Muscle of leg (tissue), 11 donors: ENCODE data around the gene ADPRM. TPM values are rescaled to one million over a fixed set of nuclear protein-coding genes. Genes with fewer than 3 reads are reported as not detected.
A peak's percentile ranks its signal among the peaks of the same experiment; 100 is the strongest.

Source experiments
- DNase-seq: peaks from one replicate; pipeline ENCODE4 v3.0.0; 2013
- H3K27ac ChIP-seq: one replicate; pipeline ENCODE4 v1.5.1; 2013; ENCODE audit warnings: mild to moderate bottlenecking, low read length, control low read depth
- H3K27me3 ChIP-seq: one replicate; pipeline ENCODE4 v1.6.1; 2013; ENCODE audit warnings: low read length; ENCODE audit not compliant: control insufficient read depth, insufficient read depth
- H3K36me3 ChIP-seq: one replicate; pipeline ENCODE4 v1.6.1; 2013; ENCODE audit warnings: low read length; ENCODE audit not compliant: control insufficient read depth, insufficient read depth
- H3K4me1 ChIP-seq: one replicate; pipeline ENCODE4 v1.6.1; 2013; ENCODE audit warnings: low read length; ENCODE audit not compliant: control insufficient read depth, insufficient read depth
- H3K4me3 ChIP-seq: one replicate; pipeline ENCODE4 v1.5.1; 2013; ENCODE audit warnings: low read length, control low read depth
- H3K9me3 ChIP-seq: replicated peaks from 2 replicates; pipeline ENCODE4 v1.6.1; 2013; ENCODE audit warnings: low read depth, low read length; ENCODE audit not compliant: control insufficient read depth
- WGBS: methylation state at CpG from one replicate; pipeline ENCODE4 v1.1.5; 2013; ENCODE audit warnings: missing lambda C conversion rate; ENCODE audit not compliant: insufficient coverage; 5-methylcytosine and 5-hydroxymethylcytosine counted together
- polyA plus RNA-seq, 8 donors: library from polyadenylated mRNA; unstranded; fragments of 120-200 nt; gene quantifications; one replicate each; pipeline versions ENCODE4 v1.2.1 to v1.2.3, GENCODE V29; 2013; ENCODE audit warnings: inconsistent platforms in 1 of 8, low replicate concordance in 1 of 8; ENCODE audit not compliant: insufficient read length in 8 of 8, insufficient read depth in 1 of 8
- total RNA-seq: library from RNA; stranded (reverse); fragments of 120-200 nt; gene quantifications from one replicate; pipeline ENCODE4 v1.2.4, GENCODE V29; 2013

The ADPRM gene
- total and polyA plus RNA-seq, 9 donors: 14.7 to 18.4 (median 15.9) TPM

- DNase-seq: peak; percentile 80
- Histone ChIP-seq H3K36me3 (no peaks in the 10 kb centered on the region), H3K4me1 (peaks cover 7% of the 10 kb centered on the region), H3K27me3 (no peaks in the 10 kb centered on the region), H3K9me3 (no peaks in the 10 kb centered on the region), H3K27ac (no peak overlapping the region), H3K4me3 (no peak overlapping the region)
- WGBS: 0% methylated on average over 1 of the region's 6 CpGs
These were observed 39.8 kb downstream of the ADPRM start for GRCh38 chr17:10737168-10737622.

GRCh38 chr17:10737736-10738135 is 40.3 kb downstream of the ADPRM start:
- Histone ChIP-seq H3K4me1 (peaks cover 7% of the 10 kb centered on the region), H3K9me3 (no peaks in the 10 kb centered on the region), H3K27me3 (no peaks in the 10 kb centered on the region), H3K36me3 (no peaks in the 10 kb centered on the region), H3K4me3 (no peak overlapping the region), H3K27ac (no peak overlapping the region)
- WGBS: 69% methylated on average over 3 of the region's 3 CpGs
- DNase-seq: no peak

- 9% methylated on average over 4 of the region's 5 CpGs for WGBS
These were observed 41.3 kb downstream of the ADPRM start for GRCh38 chr17:10738521-10739258.

GRCh38 chr17:10739386-10739785 is 42.0 kb downstream of the ADPRM start:
- no peak overlapping the region for H3K27ac ChIP-seq
- no peak overlapping the region for H3K4me3 ChIP-seq
- no peaks in the 10 kb centered on the region for H3K27me3 ChIP-seq
- no peak for DNase-seq
- H3K9me3 ChIP-seq: no peaks in the 10 kb centered on the region
- peaks cover 7% of the 10 kb centered on the region for H3K4me1 ChIP-seq
- WGBS: 61% methylated on average over 3 of the region's 5 CpGs
- no peaks in the 10 kb centered on the region for H3K36me3 ChIP-seq

More at GRCh38 chr17:10738521-10739258, 41.3 kb downstream of the ADPRM start:
- Histone ChIP-seq H3K27ac (no peak overlapping the region), H3K36me3 (no peaks in the 10 kb centered on the region), H3K4me3 (no peak overlapping the region), H3K9me3 (no peaks in the 10 kb centered on the region), H3K27me3 (no peaks in the 10 kb centered on the region), H3K4me1 (peaks cover 7% of the 10 kb centered on the region)
- peak; percentile 92 for DNase-seq

GRCh38 chr17:10741416-10742135 is 44.2 kb downstream of the ADPRM start:
- 71% methylated on average over 8 of the region's 10 CpGs for WGBS
- Histone ChIP-seq H3K9me3 (no peaks in the 10 kb centered on the region), H3K27ac (no peak overlapping the region), H3K36me3 (no peaks in the 10 kb centered on the region), H3K4me1 (peaks cover 7% of the 10 kb centered on the region), H3K4me3 (no peak overlapping the region), H3K27me3 (no peaks in the 10 kb centered on the region)
- DNase-seq: no peak

GRCh38 chr17:10742431-10742830 is 45.0 kb downstream of the ADPRM start:
- H3K4me1 ChIP-seq: peaks cover 7% of the 10 kb centered on the region
- 50% methylated on average over 2 of the region's 6 CpGs for WGBS
- H3K27me3 ChIP-seq: no peaks in the 10 kb centered on the region
- H3K4me3 ChIP-seq: no peak overlapping the region
- no peak overlapping the region for H3K27ac ChIP-seq
- no peak for DNase-seq
- no peaks in the 10 kb centered on the region for H3K36me3 ChIP-seq
- H3K9me3 ChIP-seq: no peaks in the 10 kb centered on the region

- H3K4me3 ChIP-seq: no peak overlapping the region
- H3K27ac ChIP-seq: peak overlapping the region; percentile 59
- no peaks in the 10 kb centered on the region for H3K36me3 ChIP-seq
- peak; percentile 93 for DNase-seq
- no CpG with 5 or more reads among the region's 8 CpGs for WGBS
- H3K27me3 ChIP-seq: no peaks in the 10 kb centered on the region
- no peaks in the 10 kb centered on the region for H3K9me3 ChIP-seq
- peaks cover 5% of the 10 kb centered on the region for H3K4me1 ChIP-seq
These were observed 46.1 kb downstream of the ADPRM start for GRCh38 chr17:10743316-10744009.

GRCh38 chr17:10744501-10745000 is 47.2 kb downstream of the ADPRM start:
- Histone ChIP-seq H3K27me3 (no peaks in the 10 kb centered on the region), H3K36me3 (no peaks in the 10 kb centered on the region), H3K27ac (no peak overlapping the region), H3K4me1 (peaks cover 5% of the 10 kb centered on the region), H3K4me3 (no peak overlapping the region), H3K9me3 (no peaks in the 10 kb centered on the region)
- WGBS: 83% methylated on average over 1 of the region's 7 CpGs
- no peak for DNase-seq

GRCh38 chr17:10745231-10745630 is 47.8 kb downstream of the ADPRM start:
- Histone ChIP-seq H3K4me1 (peaks cover 5% of the 10 kb centered on the region), H3K27me3 (no peaks in the 10 kb centered on the region), H3K36me3 (no peaks in the 10 kb centered on the region), H3K27ac (no peak overlapping the region), H3K4me3 (no peak overlapping the region), H3K9me3 (no peaks in the 10 kb centered on the region)
- WGBS: no CpG with 5 or more reads among the region's 6 CpGs
- DNase-seq: no peak
